Fibroblast of the aortic adventitia (primary cell): ENCODE data around the gene TTF2. TPM values are rescaled to one million over a fixed set of nuclear protein-coding genes. Genes with fewer than 3 reads are reported as not detected.

Source experiments
- DNase-seq: peaks from one replicate; pipeline ENCODE4 v3.0.0-alpha.2; 2010; ENCODE audit warnings: low read depth
- H3K4me3 ChIP-seq: 2 replicates; pipeline ENCODE4 v1.5.1; 2011; ENCODE audit warnings: low read depth, mild to moderate bottlenecking, control low read depth, low read length, moderate library complexity
- total RNA-seq: library from RNA; depleted of rRNA; stranded (reverse); fragments of >200 nt; gene quantifications from 2 replicates; pipeline ENCODE4 v1.2.3, GENCODE V29; 2012; ENCODE audit warnings: low replicate concordance
- TF ChIP-seq, protein P1 (sequence below): IDR thresholded peaks from 2 replicates; pipeline ENCODE4 v1.5.1; 2011; ENCODE audit warnings: mild to moderate bottlenecking, low read length, control low read depth, inconsistent platforms; ENCODE audit not compliant: insufficient read depth

Gene TTF2
- total RNA-seq, 1 donor = 11.0 TPM

DNA sequence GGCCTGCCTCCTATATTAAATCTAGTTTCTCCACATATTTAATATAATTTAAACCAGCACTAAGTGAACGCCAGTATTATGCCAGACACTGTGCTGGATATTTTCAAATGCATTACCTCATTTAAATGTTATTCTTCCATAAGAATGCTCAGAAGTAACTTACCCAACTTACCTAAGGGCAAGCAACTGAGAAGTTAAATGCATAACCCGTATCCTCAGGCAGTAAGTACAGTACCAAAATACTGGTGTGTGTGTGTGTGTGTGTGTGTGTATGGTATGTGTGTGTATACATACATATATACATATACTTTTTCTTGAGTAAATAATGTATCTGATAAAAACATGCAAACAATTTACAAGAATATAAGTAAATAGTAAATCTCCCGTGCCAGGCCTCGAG lies 70.4 kb downstream of the TTF2 start:
- DNase-seq = no peak
- TF ChIP-seq, protein P1, sequence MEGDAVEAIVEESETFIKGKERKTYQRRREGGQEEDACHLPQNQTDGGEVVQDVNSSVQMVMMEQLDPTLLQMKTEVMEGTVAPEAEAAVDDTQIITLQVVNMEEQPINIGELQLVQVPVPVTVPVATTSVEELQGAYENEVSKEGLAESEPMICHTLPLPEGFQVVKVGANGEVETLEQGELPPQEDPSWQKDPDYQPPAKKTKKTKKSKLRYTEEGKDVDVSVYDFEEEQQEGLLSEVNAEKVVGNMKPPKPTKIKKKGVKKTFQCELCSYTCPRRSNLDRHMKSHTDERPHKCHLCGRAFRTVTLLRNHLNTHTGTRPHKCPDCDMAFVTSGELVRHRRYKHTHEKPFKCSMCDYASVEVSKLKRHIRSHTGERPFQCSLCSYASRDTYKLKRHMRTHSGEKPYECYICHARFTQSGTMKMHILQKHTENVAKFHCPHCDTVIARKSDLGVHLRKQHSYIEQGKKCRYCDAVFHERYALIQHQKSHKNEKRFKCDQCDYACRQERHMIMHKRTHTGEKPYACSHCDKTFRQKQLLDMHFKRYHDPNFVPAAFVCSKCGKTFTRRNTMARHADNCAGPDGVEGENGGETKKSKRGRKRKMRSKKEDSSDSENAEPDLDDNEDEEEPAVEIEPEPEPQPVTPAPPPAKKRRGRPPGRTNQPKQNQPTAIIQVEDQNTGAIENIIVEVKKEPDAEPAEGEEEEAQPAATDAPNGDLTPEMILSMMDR = no peak

GRCh38 chr1:117135329-117135728 lies 75.2 kb downstream of the TTF2 start:
- H3K4me3 ChIP-seq = no peak overlapping the region
- no peak for DNase-seq
- TF ChIP-seq, protein P1 = no peak

More for the DNA sequence above, 70.4 kb downstream of the TTF2 start:
- H3K4me3 ChIP-seq = no peak overlapping the region

DNA sequence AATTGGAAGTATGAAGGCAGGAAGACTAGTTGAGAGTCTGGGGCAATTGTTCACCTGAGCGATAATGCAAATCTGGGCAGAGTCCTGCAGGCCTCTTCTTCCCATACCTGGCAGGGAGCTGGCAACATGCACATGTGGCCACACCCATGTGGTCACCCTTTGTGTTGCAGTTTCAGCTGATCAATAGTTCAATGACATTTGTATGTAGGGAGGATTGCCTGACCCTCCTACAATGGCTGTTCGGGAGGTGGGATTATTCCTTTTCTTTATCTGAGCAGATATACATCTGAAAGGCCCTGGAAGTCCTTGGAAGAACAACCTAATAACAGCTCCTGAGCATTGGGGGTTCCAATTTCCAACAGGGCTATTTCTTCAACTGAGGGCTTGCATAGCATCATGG lies 76.6 kb downstream of the TTF2 start:
- no peak overlapping the region for H3K4me3 ChIP-seq
- DNase-seq = no peak
- TF ChIP-seq, protein P1 = no peak

GRCh38 chr1:117137281-117137855 lies 77.2 kb downstream of the TTF2 start:
- H3K4me3 ChIP-seq = no peak overlapping the region
- no peak for DNase-seq
- TF ChIP-seq, protein P1 = no peak

- TF ChIP-seq, protein P1 = no peak
- H3K4me3 ChIP-seq = no peak overlapping the region
- DNase-seq = no peak
Observed at GRCh38 chr1:117138106-117138505, 78.0 kb downstream of the TTF2 start.

DNA sequence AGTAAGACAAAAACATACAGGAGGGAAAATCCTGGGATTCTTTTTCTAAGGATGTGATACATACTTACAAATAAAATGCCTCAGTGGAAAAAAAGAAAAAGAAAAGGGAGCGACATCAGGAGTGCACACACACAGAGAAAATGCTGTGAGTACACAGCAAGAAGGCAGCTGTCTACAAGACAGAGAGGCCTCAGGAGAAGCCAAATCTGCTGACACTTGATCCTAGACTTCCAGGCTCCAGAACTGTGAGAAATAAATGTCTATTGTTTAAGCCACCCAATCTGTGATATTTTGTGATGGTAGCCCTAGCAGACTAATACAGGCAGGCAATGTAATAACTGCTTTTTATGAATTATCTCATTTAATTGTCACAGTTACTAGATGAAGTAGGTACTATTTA lies 78.4 kb downstream of the TTF2 start:
- no peak for DNase-seq
- TF ChIP-seq, protein P1 = no peak
- H3K4me3 ChIP-seq = no peak overlapping the region

DNA sequence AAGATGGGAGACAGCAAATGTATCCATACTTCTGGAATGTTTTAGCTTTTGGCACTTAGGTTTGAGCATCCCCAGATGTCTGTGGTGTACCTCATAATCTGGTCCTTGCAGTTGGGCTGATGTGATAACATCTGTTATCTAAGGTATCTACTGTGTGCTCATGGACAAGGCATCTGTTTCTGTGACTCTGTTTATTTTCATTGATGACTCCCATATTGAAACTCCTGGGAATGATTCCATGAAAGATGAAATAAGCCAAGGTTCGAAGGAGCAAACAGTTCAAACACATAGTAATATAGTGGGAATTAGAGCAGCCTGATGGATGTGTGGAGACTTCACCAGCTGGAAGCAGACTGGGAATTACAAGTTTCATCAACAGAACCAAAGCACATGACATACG lies 82.1 kb downstream of the TTF2 start:
- TF ChIP-seq, protein P1 = no peak
- DNase-seq = peak; percentile 94
- H3K4me3 ChIP-seq = no peak overlapping the region
